Activated CD4-positive, CD25-positive, alpha-beta regulatory T cell (primary cell): Measurements from ENCODE around the gene TET3.

Experiments
- DNase-seq, 4 experiments: peaks; one replicate each; lab custom pipeline; 2025; lab: John Stamatoyannopoulos, UW

The TET3 gene

DNA sequence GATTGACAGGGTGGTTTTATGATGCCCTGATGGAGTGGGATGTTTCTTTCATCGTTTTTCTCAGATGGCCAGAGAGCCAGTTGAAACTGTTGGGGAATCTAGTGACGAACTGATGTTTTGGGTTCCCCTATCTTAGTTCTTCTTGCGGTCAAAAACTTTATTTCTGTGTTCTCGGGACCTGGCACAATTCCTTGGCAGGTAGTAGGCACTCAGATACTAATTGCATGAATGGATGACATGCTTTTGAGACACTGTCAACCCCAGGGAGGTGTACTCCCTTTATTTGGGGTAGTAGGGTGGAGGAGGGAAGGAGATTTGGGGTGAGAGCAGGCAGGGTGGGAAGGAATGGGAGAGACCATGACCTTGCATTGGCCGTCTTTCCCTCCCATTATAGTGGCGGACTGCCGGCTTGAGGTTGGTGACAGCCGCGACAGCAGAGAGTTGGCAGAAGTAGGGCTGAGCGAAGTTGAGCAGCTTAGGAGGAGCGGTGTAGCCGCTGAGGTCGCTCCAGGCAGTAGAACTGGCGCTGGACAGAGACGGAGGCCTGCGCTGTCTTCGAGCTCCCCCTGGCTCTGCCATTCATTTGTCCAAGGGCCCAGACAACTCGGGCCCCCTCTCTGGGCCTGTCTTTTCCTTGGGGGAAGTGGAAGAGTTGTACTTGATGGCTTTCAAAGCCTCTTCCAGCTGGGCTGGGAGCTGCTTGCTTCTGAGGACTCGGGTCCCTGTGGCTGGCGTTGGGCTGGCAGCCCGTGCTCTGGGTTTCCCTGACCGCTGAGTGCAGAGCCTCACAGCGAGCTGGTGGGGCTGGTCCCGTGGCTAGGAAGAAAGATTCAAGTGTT, 2.6 kb downstream of the TET3 start:
- DNase-seq: peak in 1 of 4 experiments; percentile 25

DNA sequence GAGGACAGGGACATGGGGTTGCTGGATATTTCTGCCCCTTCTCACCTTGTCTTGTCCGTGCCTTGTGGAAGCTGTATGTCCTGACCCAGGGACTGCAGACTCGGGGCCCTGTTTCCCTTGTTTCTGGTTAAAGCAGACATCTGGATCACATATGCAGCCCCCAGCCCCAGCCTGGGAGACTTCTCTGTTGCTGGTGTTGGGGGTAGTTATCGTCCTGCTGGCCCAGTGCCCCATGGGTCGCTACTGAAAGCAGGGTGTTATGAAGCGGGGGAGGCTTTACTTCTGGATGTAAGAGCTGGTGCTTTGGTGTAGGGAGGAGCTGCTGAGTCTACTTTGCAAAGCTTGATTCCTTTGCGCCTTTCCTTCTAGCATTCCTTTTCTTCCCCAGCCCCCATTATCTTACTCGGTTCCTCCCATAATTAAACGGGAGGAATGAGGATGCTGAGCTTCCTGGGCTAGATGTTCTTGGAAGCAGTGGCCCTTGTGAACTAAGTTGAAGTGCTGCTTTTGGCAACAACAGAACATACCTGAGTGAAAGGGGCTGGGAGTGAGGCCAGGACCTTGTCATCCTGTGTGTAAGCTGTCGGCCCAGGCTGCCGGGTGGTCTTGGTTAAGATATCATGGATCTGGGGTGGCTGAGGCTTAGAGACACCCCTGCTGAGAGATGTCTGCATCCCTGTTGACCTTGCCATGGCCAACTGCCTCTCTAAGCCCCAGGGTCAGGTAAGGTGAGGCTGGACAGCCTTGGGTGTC, 3.4 kb downstream of the TET3 start:
- DNase-seq: no peak

DNA sequence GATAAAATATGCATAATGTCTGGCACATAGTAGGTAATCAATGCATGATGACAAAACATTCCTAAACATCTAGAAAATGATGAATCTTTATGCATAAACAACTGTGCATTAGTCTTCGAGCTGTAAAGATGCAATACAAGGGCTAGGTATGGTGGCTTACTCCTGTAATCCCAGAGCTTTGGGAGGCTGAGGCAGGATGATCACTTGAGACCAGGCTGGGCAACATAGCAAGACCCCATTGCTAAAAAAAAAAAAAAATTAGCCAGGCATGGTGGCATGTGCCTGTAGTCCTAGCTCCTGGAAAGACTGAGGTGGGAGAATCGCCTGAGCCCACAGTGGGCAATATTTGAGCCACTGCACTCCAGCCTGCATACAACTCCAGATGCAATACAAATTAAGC, 5.3 kb downstream of the TET3 start:
- DNase-seq: no peak

DNA sequence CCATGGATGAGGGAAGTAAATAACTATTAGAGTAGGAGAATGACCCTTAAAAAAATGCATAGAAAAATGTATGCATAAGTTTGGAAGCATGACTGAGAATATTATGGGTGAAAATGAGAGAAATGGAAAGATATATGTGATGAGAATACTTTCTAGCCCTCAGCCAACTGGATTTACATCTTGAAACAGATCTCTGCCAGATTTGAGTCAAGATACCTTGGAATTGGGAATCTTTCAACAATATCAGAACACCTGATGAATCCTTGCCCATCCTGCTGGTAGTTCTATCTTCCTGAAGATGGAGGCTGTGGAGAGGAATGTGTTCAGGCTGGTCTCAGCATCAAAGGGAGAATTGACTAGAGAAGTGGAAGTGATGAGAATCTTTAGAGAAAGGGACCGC, 5.8 kb downstream of the TET3 start:
- no peak for DNase-seq

DNA sequence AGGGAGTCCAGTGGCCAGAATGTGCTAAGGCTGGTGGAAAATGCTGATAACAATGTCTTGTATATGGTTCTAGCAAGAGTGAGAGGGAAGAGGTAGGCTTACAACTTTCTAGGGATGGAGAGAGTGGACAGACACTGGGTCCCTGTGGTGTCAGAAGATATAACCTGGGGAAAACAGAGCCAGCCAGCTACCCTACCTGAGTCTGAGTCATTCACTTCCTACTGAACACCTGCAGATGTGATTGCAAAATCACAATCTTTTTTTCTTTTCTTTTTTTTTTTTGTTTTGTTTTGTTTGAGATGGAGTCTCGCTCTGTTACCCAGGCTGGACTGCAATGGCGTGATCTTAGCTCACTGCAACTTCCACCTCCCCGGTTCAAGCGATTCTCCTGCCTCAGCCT, 7.3 kb downstream of the TET3 start:
- no peak for DNase-seq

DNA sequence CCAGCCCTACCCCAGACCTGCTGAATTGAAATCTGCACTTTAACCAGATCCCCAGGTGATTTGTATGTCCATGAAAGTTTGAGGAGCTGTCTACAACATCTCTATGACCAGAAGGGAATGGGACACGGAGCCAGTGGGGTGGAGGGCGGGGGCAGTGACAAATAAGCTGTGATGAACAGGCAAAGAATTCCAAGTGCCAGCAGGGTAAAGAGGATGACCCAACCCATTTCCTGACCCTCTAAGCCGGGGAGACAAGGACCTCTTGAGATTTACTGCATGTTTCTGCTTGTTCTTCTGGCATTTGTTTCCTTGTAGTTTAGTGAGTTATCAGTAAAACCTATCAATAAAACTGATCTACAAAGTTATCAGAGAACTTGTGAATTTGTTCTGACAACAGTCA, 8.7 kb downstream of the TET3 start:
- DNase-seq: no peak

DNA sequence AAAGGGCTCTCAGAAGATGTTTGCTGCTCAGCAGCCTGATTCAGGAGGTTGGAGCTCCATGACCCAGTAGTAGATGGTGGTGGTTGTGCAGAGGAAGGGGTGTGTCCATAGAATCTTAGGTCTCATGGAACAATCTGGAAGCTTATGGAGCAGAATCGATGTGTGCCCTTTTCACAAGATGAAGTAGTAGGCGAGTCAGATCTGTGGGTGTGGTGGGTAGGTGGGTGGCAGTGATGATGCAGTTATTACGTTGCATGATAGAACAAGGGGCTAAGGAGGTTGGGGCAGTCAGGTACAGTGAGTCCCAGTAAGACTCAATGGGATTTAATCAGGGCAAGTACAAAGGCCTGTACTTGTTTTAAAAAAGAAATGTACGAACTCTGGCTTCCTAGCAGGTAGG, 9.1 kb downstream of the TET3 start:
- DNase-seq: no peak

DNA sequence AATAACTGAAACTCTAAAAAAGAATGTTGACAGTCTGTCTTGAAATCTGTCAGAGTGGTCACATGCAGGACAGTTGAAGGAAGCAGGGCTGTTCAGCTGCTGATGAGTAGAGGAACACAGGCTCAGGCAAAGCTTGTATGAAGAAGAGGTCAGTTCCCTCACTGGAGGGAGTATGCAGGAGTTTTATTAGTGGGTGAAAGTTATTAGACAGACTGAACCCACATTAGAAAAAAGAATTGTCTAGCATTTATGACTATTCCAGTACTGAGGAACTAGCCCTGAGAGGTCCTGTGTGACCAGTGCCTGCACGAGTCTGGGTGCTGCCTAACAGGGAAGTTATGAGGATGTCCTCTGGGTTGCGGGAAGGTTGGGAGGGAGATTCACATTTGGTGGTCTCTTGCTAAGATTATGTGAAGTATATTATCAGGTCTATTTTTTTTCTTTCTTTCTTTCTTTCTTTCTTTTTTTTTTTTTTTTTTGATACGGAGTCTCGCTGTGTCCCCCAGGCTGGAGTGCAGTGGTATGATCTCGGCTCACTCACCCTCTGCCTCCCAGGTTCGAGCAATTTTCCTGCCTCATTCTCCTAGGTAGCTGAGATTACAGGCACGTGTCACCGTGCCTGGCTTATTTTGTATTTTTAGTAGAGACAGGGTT, 9.6 kb downstream of the TET3 start:
- no peak for DNase-seq

DNA sequence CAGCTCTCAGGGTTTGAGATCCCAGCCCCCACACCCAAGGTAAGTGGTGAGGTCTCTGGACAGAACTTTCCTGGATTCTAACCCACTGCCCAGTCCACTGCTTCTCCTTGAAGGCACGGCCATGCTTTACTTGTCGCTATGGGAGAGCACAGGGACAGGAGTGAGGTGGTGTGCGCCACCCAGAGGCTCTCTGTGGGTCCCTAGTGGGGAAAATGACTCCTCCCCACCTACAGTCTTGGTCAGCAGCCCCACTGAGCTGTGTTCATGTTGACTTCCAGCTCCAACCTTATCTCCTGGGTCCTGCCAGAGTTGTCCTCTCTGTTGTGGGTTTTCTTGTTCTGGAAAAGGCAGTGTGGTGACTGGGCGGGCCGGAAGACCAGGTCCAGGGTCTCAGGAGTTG, 11.1 kb downstream of the TET3 start:
- DNase-seq: no peak

DNA sequence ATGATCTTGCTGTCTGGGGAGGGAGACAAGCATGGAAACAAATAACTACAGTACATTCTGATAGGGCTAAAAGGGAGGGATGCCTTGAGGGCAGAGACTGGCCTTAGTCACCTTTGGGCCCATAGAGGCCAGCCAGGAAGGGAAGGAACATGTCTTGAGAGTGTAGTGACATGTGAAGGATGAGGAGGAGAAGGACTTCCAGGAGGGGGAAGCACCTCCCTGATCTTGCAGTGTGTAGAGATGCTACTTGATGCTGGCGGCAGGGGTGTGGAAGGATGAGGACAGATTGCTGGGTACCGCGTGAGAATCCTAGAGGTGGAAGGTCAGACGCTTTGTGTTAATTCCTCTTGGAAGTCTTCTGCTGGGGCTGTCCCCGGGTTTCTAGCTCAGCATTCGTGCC, 13.1 kb downstream of the TET3 start:
- no peak for DNase-seq

DNA sequence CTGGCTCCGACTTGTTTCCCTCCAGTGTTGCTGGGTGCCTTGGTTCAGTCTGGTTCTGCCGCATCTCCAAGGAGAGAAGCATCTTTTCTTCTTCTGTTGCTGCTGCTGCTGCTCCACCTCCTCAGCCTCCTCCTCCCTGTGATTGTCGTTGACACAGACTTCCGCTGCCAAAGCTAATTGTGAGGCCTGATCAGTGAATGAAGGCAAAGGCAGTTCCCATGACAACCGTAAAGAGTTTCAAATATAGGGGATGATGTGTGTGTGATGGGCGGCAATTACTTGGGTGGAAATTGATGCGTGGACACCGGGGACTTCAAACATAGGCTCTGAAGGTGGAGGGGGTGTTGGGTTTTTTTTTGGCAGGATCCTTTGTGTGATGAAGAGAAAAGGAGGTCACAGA, 13.7 kb downstream of the TET3 start:
- no peak for DNase-seq

DNA sequence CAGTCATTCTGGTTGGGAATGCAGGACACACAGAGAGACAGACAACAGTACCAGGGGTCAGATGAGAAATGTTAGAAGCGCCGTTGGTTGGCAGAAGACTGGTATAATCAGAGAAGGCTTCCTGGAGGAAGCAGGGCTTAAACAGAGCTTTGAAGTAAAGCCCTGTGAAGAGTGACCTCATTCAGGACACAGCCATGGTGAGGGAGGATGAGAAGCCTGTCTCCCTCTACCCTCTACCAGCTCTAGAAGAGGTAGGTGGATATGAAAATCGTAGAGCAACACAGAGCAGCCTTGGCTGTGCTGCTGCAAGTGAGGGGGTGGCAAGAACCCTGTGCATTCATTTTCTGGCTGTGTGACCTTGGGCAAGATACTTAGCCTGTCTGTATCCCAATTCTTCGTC, 14.2 kb downstream of the TET3 start:
- no peak for DNase-seq

DNA sequence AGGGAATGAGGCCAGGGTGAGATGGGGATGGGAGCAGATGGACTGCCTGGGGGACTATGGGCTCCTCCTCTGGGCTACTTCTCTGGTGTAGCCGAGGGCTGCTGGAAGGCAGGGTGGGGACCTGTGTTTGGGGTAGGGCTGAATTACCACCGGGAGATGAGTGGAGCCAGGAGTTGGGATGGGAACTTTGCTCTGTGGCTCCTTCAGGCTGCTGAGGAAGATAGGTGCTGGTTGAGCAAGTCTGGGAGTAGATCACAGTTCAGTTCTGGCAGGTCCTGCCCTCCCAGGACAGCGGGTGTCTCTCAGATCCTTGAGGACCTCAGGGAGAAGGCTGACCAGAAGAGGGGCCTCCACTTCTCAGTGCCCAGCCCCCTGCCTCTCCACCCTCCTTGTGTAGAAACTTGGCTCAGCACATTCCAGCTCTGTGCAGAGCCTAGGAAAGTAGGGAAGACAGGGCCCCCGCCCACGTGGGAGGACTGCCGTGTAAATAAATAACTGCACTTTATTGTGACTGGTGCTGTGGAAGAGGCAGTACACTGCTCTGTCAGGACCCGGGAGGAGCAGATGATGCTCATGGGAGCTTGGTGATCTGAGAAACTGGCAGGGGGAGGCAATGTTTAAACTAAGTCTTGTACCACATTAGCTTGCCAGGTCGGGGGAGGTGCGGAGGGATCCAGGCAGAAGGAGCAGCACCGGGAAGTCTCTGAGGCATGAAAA, 15.3 kb downstream of the TET3 start:
- no peak for DNase-seq

DNA sequence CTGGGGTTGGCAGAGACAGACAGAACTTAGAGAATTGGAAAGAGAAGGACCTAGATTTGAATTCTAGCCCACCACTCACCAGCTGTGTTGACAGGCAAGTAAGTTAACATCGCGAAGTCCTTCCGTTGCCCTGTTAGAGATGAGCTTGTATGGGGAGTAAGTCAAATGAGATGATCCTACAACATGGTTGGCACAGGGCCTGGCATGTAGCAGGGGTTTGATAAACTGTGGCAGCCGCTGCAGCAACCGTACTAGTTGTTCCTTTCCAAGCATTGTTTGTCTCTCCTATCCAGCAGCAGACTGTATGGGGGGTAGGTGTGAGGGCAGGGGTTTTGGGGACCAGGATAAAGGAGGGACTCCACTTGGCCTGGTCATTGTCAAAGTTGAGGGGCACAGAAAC, 16.0 kb downstream of the TET3 start:
- DNase-seq: no peak

DNA sequence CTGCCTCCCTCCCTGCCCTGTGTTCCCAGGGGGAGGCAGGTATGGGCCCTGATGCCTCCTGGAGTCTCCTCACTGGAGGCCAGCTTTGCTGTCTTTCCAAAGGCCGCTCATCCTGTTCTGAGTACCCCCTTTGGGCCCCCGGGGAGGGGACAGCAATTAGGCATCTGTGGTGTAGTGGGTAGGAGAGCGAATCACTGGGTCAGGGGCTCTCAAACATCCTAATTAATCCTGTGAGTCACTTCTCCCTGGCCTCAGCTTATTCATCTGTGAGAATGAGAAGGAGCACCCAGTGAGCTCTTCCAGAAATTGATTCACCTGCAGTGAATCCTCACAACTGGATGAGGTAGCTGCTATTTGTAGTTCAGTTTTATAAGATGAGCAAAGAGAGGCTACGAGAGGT, 16.4 kb downstream of the TET3 start:
- DNase-seq: no peak

DNA sequence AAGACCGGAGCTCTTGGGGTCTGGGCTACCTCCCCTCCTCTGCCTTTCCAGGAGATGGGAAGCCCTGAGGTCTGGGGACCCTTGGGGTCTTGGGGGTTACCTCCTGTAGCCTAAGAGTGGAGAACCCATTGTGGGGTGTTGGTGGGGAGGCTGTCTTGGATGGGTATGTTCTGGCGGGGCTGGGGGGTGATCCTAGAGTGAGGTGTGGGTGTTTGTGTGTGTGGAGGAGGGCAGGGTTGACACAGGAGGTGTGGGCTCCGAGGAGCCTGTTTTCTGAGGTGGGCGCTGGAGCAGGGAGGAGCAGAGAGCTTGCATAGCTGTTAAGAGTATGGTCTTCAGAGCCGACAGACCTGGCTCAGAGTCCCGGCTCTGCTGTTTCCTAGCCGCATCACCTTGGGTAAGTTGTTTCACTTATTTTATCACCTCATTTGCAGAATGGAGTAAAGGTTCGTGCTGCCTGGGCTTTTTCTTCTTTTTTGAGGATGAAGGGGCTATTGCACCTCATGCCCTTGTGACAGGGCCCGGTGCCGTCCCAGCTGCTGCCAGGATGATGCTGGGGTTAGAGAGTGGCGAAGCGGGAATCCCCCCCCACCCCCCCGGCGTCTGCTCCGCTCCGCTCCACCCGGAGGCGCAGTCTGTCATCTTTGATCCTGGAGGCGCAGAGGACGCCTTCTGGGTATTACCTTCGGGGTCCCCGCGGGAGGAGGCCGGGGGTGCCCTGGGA, 17.2 kb downstream of the TET3 start:
- no peak for DNase-seq

DNA sequence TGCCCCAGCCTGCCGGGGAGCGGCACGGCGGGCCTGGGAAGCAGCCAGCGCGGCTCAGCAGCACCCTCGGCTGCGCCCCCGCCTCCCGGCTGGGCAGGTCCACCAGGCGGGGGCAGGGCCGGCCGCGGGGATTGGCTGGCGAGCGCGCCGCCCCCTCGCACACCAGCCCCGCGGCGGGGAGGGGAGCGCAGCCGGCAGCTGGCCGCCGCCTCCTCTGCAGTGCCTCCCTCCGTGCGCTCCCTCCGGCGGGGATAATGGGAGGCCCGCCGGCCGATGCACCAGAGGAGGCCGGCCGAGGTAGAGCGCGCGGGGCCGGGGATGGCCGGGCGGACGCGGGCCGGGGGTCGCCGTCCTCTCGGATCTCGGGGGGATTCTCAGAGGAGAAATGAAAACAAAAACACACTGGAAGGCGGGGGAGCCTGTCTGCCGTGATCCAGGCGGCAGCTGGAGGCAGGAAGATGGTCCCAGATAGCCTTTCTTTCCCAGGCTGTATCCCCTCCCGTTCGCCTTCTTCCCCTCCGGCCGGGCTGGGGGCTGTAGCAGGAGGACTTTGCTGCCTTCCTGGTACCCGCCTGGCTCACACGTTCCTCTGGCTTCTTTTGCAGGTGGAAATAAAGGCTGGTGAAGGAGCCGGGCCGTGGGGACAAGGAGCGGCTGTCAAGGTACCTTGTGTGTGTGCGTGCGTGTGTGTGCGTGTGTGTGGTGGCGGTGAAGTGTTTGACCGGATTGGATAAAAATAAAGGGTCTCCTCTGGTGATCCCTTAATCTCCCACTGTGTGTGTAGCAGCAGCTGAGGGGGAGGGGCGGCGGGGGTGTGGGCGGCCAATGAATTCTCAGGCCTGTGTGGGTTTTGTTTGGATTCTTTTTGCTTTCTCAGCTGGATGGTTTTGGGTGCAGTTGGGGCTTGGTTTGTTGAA, 18.1 kb downstream of the TET3 start:
- DNase-seq: peak; percentile 41 to 71 (median 55)

DNA sequence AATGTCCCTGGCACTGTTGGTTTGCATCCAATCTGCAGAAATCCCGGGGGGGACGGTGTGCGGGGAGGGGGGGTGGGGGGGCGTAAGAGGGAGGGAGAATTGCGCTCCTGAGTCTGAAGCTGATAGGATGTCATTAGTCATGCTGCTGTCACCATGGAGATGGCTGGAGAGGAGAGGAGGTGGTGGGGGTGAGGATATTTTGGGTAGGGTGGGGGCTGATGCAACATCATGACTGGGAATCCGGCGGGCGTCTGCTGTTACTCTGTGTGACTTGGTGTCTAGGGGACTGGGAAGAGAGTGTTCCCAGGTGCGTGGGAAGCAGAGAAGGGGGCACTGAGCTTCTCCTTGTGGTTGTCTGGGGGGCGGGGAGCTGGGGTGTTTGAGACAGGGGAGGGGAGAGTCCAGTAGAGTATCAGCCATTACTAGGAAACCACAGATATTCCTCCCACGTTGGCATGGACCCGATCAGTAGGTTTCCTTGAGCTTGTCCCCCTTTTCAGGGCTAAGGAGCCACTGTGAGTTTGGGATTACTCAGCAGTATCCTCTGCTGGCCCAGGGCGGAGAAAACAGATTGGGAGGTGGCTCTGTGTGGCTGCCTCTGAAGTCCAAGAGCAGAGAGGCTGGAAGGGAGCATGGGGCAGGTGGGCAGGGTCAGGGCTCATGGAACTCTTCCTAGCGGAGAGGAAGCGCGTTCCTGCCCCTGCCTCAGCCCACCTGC, 18.9 kb downstream of the TET3 start:
- DNase-seq: no peak

DNA sequence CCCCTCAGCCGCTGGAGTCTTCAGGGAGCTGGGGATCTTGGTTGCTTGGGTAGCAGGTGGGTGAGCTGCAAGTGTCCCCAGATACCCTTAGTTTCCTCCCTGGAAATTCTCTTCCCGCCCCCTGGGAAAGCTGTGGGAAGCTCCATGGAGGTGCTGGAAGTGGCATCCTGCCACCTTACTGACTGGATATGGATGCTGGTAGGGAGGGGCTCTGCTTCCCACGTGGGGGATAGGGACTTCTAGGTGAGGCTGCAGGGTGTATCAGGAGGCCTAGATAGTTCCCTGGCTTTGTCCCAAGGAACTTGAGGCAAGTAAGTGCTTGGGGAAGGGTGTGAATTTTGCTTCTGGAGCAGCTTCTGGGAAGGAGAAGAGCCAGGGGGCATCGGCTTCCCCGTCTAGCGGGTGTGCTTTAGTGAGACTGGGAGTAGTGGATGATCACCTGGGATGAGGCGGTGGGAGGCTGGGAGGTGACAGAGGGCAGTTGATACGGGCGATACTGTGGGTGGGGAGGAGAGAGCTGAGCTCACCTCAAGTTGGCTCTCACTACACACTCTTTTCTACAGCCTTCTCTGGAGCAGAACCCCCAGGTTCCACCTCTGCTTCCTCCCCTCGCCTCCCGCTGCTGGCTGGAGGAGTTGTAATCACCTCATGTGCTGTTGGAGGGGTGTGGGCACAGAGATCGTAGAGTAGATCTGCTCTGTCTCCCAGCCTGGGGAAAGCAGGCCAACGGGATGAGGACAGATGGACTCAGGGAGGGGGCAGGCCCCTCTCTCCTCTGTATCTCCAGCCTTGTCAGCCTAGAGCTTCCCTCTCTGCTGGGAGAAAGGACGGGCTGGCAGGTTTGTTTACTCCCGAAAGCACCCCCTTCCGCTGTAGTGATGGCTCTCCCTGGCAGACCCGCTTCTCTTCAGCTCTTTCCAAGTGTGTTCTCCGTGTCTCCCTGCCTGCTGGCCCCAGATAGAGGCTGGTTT, 19.8 kb downstream of the TET3 start:
- DNase-seq: no peak
